HG02884 (cell line): ENCODE measurements around the gene PRB2.
"Not testable (repeated sequence)": the region's sequence is repeated elsewhere in the genome, so short reads cannot be mapped to it uniquely, and the experiment has no call there.

Experiments used
- ATAC-seq: cut with Tn5 transposase; IDR thresholded peaks from one replicate; pipeline ENCODE4 v1.9.1; 2021; ENCODE audit warnings: mild to moderate bottlenecking, moderate library complexity; ENCODE audit not compliant: unreplicated experiment

The PRB2 gene

GRCh38 chr12:11395467-11395866 is at the start of gene PRB2:
TSS of gene PRB2 (minus strand) at chr12:11395567. CDS start at chr12:11395529, 38 bp downstream.
- ATAC-seq = not testable (repeated sequence)

- no peak for ATAC-seq
These were observed 42.6 kb upstream of the PRB2 start for GRCh38 chr12:11437966-11438365.

GRCh38 chr12:11433664-11434063 is 38.3 kb upstream of the PRB2 start:
- ATAC-seq = no peak

GRCh38 chr12:11431486-11431885 is 36.1 kb upstream of the PRB2 start:
- no peak for ATAC-seq

GRCh38 chr12:11427341-11427740 is 32.0 kb upstream of the PRB2 start:
- no peak for ATAC-seq

- no peak for ATAC-seq
These were observed 17.4 kb upstream of the PRB2 start for GRCh38 chr12:11412731-11413130.

- ATAC-seq = no peak
These were observed 12.7 kb upstream of the PRB2 start for GRCh38 chr12:11408096-11408495.

DNA sequence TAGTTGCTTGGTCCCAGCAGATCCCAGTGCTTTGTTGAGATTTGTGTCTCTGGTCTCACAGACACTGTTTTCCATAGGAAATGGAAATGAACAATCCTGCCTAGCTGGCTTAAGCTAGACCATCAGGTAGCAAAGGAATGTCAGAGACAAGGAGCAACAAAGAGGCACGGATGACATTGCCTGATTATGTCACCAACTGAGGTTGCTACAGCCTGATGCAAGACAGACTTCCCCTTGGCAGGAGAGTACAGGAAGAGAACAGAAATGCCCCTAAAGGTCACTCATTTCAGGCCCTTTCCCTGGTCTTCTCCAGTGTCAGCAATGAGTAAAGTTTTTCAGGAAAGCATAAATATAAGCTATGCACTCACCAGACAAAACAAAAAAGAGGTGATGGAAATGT is 2.0 kb upstream of the PRB2 start:
- no peak for ATAC-seq

- ATAC-seq = not testable (repeated sequence)
These were observed 3.9 kb downstream of the PRB2 start for GRCh38 chr12:11391456-11391855.

DNA sequence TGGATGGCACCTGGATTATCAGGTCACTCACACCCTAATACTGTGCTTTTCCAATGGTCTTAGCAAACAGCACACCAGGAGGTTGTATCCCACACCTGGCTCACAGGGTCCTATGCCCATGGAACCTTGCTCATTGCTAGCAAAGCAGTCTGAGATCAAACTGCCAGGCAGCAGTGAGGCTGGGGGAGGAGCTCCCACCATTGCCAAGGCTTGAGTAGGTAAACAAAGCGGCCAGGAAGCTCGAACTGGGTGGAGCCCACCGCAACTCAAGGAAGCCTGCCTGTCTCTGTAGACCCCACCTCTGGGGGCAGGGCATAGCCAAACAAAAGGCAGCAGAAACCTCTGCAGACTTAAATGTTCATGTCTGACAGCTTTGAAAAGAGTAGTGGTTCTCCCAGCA is 17.9 kb downstream of the PRB2 start:
- ATAC-seq = not testable (repeated sequence)

DNA sequence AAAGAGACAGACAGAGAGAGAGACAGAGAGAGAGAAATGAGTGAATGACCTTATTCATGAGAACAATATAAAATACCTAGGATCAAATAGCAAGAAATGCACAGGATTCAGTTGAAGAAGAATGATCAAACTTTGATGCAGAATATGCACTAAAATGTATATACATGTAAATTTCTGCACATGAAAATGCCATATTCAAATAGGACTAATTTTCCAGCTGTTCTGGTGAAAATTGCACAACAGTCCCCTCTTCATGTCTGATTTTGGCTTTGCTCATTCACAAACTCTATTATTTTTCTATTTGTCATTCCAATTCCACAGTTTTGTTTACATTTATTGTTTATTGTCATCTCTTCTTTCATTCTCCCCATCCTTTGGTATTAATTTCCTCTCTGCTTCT is 34.2 kb downstream of the PRB2 start:
- ATAC-seq = no peak

GRCh38 chr12:11360205-11360883 is 35.0 kb downstream of the PRB2 start:
- not testable (repeated sequence) for ATAC-seq

DNA sequence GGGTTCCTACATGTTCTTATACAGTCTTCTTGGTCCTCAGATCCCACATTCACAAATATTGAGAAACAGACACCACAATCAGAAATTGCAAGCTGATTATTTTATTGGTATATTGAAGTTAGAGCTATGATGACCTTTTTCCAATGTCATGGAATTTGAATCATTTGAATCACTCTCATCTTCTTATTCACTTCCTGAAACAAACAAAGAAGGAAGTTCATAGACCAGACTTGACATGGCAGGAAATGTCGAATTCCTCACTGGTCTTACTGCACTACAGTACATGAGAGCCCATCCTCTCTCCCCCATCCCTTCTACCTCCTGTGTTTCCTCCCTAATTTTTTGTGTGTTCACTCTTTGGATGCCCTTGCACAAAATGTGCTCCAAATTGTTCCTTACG is 43.6 kb downstream of the PRB2 start:
- ATAC-seq = not testable (repeated sequence)

DNA sequence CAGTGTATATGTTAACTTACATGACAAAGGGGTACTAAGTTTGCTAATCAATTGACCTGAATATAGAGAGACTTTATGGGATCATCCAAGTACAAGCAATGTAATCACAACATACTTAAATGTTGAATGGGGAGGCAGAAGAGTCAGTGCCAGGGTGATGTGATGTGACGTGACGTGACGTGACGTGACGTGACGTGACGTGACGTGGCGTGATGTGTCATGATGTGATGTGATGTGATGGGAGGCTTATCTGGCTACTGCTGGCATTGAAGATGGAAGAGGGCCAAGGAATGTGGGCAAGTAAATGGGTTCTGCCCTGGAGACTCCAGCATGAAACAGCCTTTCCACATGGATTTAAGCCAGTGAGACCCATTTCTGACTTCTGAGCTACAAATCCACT is 46.9 kb downstream of the PRB2 start:
- no peak for ATAC-seq

DNA sequence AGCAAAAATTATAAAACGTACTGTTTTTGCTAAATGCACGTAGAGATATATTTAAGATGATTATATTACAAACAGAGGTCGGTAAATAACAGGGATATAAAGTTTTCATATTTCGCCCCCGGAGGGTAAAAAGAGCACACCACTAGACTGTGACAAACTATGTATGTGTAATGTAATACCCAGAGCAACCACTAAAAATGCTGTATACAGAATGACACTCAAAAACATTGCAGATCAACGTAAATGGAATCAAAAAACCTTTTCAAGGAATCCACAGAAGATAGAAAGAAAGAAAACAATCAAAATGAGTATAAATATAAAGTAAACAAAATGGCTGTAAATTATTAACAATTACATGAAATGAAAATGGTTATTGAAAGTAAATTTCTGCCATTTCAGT is 47.6 kb downstream of the PRB2 start:
- ATAC-seq = no peak

GRCh38 chr12:11344500-11344899 is 50.9 kb downstream of the PRB2 start:
- ATAC-seq = no peak
